Thyroid gland (tissue), 4 donors: ENCODE results near the gene MRPS27.

Experiments
- POLR2A ChIP-seq, 2 donors: fragments of 450-650 bp; IDR thresholded peaks; one replicate each; pipeline ENCODE4 v1.6.1; 2017; ENCODE audit warnings: antibody characterized with exemption in 2 of 2, mild to moderate bottlenecking in 2 of 2, moderate library complexity in 1 of 2
- TF ChIP-seq, protein P1 (sequence below), 6 experiments: fragments of 200-600 bp in 3 of 6; fragments of 450-650 bp in 3 of 6; sonication (generic) in 3 of 6; IDR thresholded peaks; one replicate each; pipeline ENCODE4 v1.5.1; 2016 to 2019; ENCODE audit warnings: antibody characterized with exemption in 6 of 6, mild to moderate bottlenecking in 2 of 6, inconsistent platforms in 1 of 6, moderate library complexity in 1 of 6

DNA sequence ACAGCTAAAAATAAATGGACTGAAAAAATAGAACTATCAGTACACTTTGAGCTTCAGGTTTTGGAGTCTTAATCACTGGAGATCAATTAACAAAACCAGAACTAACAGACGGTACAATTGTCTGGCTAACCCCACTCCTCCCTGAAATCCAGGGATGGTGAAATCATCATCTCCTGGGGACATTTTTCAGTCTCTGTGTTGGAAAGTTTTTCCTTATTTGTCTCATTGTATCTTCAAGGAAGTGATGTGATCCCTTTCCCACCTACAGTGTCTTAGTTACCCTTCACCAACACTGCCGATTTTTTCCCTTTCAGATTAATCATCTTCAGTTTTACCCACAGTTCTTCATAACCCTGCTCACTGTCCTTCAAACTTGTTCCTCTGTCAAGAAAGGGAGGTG lies 130.9 kb downstream of the MRPS27 start:
- TF ChIP-seq, protein P1, sequence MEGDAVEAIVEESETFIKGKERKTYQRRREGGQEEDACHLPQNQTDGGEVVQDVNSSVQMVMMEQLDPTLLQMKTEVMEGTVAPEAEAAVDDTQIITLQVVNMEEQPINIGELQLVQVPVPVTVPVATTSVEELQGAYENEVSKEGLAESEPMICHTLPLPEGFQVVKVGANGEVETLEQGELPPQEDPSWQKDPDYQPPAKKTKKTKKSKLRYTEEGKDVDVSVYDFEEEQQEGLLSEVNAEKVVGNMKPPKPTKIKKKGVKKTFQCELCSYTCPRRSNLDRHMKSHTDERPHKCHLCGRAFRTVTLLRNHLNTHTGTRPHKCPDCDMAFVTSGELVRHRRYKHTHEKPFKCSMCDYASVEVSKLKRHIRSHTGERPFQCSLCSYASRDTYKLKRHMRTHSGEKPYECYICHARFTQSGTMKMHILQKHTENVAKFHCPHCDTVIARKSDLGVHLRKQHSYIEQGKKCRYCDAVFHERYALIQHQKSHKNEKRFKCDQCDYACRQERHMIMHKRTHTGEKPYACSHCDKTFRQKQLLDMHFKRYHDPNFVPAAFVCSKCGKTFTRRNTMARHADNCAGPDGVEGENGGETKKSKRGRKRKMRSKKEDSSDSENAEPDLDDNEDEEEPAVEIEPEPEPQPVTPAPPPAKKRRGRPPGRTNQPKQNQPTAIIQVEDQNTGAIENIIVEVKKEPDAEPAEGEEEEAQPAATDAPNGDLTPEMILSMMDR (IDR thresholded peaks at IDR 0.05), result no peak
- TF ChIP-seq POLR2A (IDR thresholded peaks at IDR 0.05), result no peak
